H9 (cell line): Measurements from ENCODE around the gene SLX1B. TPM values are rescaled to one million over a fixed set of nuclear protein-coding genes. Genes with fewer than 3 reads are reported as not detected.
"Not testable (repeated sequence)": the region's sequence is repeated elsewhere in the genome, so short reads cannot be mapped to it uniquely, and the experiment has no call there.

Source experiments
- DNase-seq: peaks from one replicate; pipeline ENCODE4 v3.0.0-alpha.2; 2017
- H2AFZ ChIP-seq: one replicate; pipeline ENCODE4 v1.6.1; 2013; ENCODE audit warnings: mild to moderate bottlenecking, low read length, control low read depth, moderate library complexity
- H2AK5ac ChIP-seq: 2 replicates; pipeline ENCODE4 v1.6.1; 2013; ENCODE audit warnings: low read length, control low read depth, mixed read lengths; ENCODE audit not compliant: insufficient read length
- H2BK120ac ChIP-seq: one replicate; pipeline ENCODE4 v1.6.1; 2013; ENCODE audit warnings: low read depth, mild to moderate bottlenecking, low read length, control low read depth, inconsistent platforms; ENCODE audit not compliant: poor library complexity, severe bottlenecking
- H2BK12ac ChIP-seq: 2 replicates; pipeline ENCODE4 v1.6.1; 2013; ENCODE audit warnings: low read length, control low read depth, mixed read lengths, low read depth; ENCODE audit not compliant: insufficient read length
- H2BK15ac ChIP-seq: 2 replicates; pipeline ENCODE4 v1.6.1; 2013; ENCODE audit warnings: low read depth, low read length, control low read depth
- H2BK20ac ChIP-seq: one replicate; pipeline ENCODE4 v1.6.1; 2013; ENCODE audit warnings: low read depth, mild to moderate bottlenecking, low read length, control low read depth, inconsistent platforms; ENCODE audit not compliant: poor library complexity, severe bottlenecking
- H2BK5ac ChIP-seq: 2 replicates; pipeline ENCODE4 v1.6.1; 2013; ENCODE audit warnings: low read length, control low read depth, mixed read lengths; ENCODE audit not compliant: insufficient read length
- H3K14ac ChIP-seq: 2 replicates; pipeline ENCODE4 v1.6.1; 2013; ENCODE audit warnings: low read length, control low read depth; ENCODE audit not compliant: insufficient read depth
- H3K18ac ChIP-seq: 2 replicates; pipeline ENCODE4 v1.6.1; 2013; ENCODE audit warnings: low read depth, mild to moderate bottlenecking, mixed read lengths, low read length, control low read depth; ENCODE audit not compliant: insufficient read length
- H3K23ac ChIP-seq: 2 replicates; pipeline ENCODE4 v1.6.1; 2013; ENCODE audit warnings: low read length, control low read depth, mixed read lengths, low read depth; ENCODE audit not compliant: insufficient read length
- H3K23me2 ChIP-seq: 2 replicates; pipeline ENCODE4 v1.6.1; 2013; ENCODE audit warnings: low read depth, mild to moderate bottlenecking, mixed read lengths, low read length, control low read depth; ENCODE audit not compliant: insufficient read length, poor library complexity, severe bottlenecking
- H3K27ac ChIP-seq: 2 replicates; pipeline ENCODE4 v1.5.1; 2013; ENCODE audit warnings: low read length, control low read depth, mixed read lengths, low read depth; ENCODE audit not compliant: insufficient read length
- H3K27me3 ChIP-seq: 2 replicates; pipeline ENCODE4 v1.6.1; 2013; ENCODE audit warnings: low read length, control low read depth, inconsistent platforms; ENCODE audit not compliant: insufficient read depth
- H3K4ac ChIP-seq: 2 replicates; pipeline ENCODE4 v1.6.1; 2013; ENCODE audit warnings: low read depth, mild to moderate bottlenecking, control low read depth, inconsistent platforms, low read length, moderate library complexity
- H3K4me1 ChIP-seq: 2 replicates; pipeline ENCODE4 v1.6.1; 2013; ENCODE audit warnings: low read length, control low read depth, inconsistent platforms; ENCODE audit not compliant: insufficient read depth
- H3K4me2 ChIP-seq: 2 replicates; pipeline ENCODE4 v1.6.1; 2013; ENCODE audit warnings: low read length, control low read depth, mixed read lengths; ENCODE audit not compliant: insufficient read length, insufficient read depth
- H3K56ac ChIP-seq: 2 replicates; pipeline ENCODE4 v1.6.1; 2013; ENCODE audit warnings: low read depth, mild to moderate bottlenecking, mixed read lengths, low read length, control low read depth; ENCODE audit not compliant: insufficient read length
- H3K79me1 ChIP-seq: 2 replicates; pipeline ENCODE4 v1.6.1; 2013; ENCODE audit warnings: low read depth, mild to moderate bottlenecking, moderate library complexity, low read length, control low read depth, inconsistent platforms; ENCODE audit not compliant: insufficient read depth, poor library complexity, severe bottlenecking
- H3K79me2 ChIP-seq: 2 replicates; pipeline ENCODE4 v1.6.1; 2013; ENCODE audit warnings: low read length, control low read depth, inconsistent platforms; ENCODE audit not compliant: insufficient read depth
- H3K9ac ChIP-seq: 2 replicates; pipeline ENCODE4 v1.6.1; 2013; ENCODE audit warnings: low read length, control low read depth, mixed read lengths; ENCODE audit not compliant: insufficient read length; ENCODE audit errors: extremely low read depth
- H3K9me3 ChIP-seq: one replicate; pipeline ENCODE4 v1.6.1; 2013; ENCODE audit warnings: low read depth, low read length, inconsistent platforms; ENCODE audit not compliant: control insufficient read depth
- H3T11ph ChIP-seq: one replicate; pipeline ENCODE4 v1.6.1; 2013; ENCODE audit warnings: mild to moderate bottlenecking, low read length, control low read depth, inconsistent platforms
- H4K20me1 ChIP-seq: one replicate; pipeline ENCODE4 v1.6.1; 2013; ENCODE audit not compliant: control insufficient read depth, insufficient read length, insufficient read depth
- H4K5ac ChIP-seq: 2 replicates; pipeline ENCODE4 v1.6.1; 2013; ENCODE audit warnings: low read depth, mild to moderate bottlenecking, mixed read lengths, low read length, control low read depth; ENCODE audit not compliant: insufficient read length
- H4K8ac ChIP-seq: replicated peaks from 2 replicates; pipeline ENCODE4 v1.6.1; 2013; ENCODE audit warnings: low read length, control low read depth, mixed read lengths, low read depth; ENCODE audit not compliant: insufficient read length
- H4K91ac ChIP-seq: 2 replicates; pipeline ENCODE4 v1.6.1; 2013; ENCODE audit warnings: low read depth, mild to moderate bottlenecking, moderate library complexity, mixed read lengths, low read length, control low read depth; ENCODE audit not compliant: insufficient read length
- H3K27ac Mint-ChIP-seq, 3 experiments: 2 replicates in 2 of 3; 3 replicates in 1 of 3; pipeline ENCODE4 v1.8.0; 2020 to 2021; ENCODE audit warnings: mixed read lengths in 3 of 3, mild to moderate bottlenecking in 1 of 3, moderate library complexity in 1 of 3
- H3K27me3 Mint-ChIP-seq: 2 replicates; pipeline ENCODE4 v1.8.0; 2021; ENCODE audit warnings: low read depth, mild to moderate bottlenecking, moderate library complexity, mixed read lengths
- H3K36me3 Mint-ChIP-seq, 3 experiments: 2 replicates in 2 of 3; 3 replicates in 1 of 3; pipeline ENCODE4 v1.8.0; 2020 to 2021; ENCODE audit warnings: low read depth in 3 of 3, mixed read lengths in 3 of 3; ENCODE audit not compliant: insufficient read depth in 1 of 3
- H3K4me1 Mint-ChIP-seq, 2 experiments: 2 replicates each; pipeline ENCODE4 v1.8.0; 2020; ENCODE audit warnings: mixed read lengths in 2 of 2
- H3K4me3 Mint-ChIP-seq, 2 experiments: 2 replicates in 1 of 2; 3 replicates in 1 of 2; pipeline ENCODE4 v1.8.0; 2020 to 2021; ENCODE audit warnings: mild to moderate bottlenecking in 2 of 2, mixed read lengths in 2 of 2, moderate library complexity in 1 of 2
- H3K9me3 Mint-ChIP-seq, 2 experiments: 2 replicates in 1 of 2; 3 replicates in 1 of 2; pipeline ENCODE4 v1.8.0; 2020; ENCODE audit warnings: mild to moderate bottlenecking in 2 of 2, mixed read lengths in 2 of 2, moderate library complexity in 1 of 2
- WGBS: extraction: QIAGEN DNeasy Blood & Tissue Kit; methylation state at CpG from one replicate; pipeline ENCODE4 v1.1.7; 2013; ENCODE audit warnings: missing lambda C conversion rate, low lambda C conversion rate, mixed read lengths; ENCODE audit not compliant: insufficient read length; ENCODE audit errors: extremely low coverage; 5-methylcytosine and 5-hydroxymethylcytosine counted together
- total RNA-seq: library from RNA; stranded (reverse); gene quantifications from 2 replicates; pipeline ENCODE4 v1.2.1, GENCODE V29; 2021

The SLX1B gene
- total RNA-seq, 1 experiment from 2014 or later: 78.1 TPM

DNA sequence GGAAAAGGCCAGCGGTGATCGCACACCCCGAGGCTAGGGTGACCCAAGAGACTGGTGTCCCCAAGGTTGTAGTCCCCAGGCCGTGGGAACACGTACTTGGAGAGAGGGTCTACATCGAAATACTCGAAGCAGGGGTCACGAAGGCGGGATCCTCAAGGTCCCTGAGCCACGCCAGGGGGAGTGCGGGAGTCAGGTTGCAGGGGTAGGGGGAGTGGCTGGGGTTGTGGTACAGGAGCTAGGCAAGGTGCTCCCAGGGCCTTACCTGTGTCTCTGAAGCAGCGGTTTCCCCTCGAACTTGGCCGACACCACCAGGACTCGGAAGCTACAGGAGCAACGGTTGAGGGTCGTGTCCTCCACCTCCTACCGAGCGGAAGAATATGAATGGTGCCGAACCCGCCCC is 579 bp upstream of the SLX1B start:
- not testable (repeated sequence) for H2AK5ac ChIP-seq, H3K27me3 ChIP-seq, H2BK120ac ChIP-seq, H2BK5ac ChIP-seq, H3K4me1 ChIP-seq, H3T11ph ChIP-seq, H3K4me2 ChIP-seq, H3K9me3 ChIP-seq, H3K23ac ChIP-seq, H3K27ac ChIP-seq, H4K5ac ChIP-seq, H3K4me1 Mint-ChIP-seq, H2AFZ ChIP-seq, H3K18ac ChIP-seq, H3K36me3 Mint-ChIP-seq, H4K8ac ChIP-seq, H4K91ac ChIP-seq, H2BK15ac ChIP-seq, DNase-seq, H2BK20ac ChIP-seq, H3K27ac Mint-ChIP-seq, H3K23me2 ChIP-seq, H3K4me3 Mint-ChIP-seq, H3K56ac ChIP-seq, H3K9me3 Mint-ChIP-seq, H3K9ac ChIP-seq, H3K4ac ChIP-seq, H3K27me3 Mint-ChIP-seq, H2BK12ac ChIP-seq, H3K79me2 ChIP-seq, H3K79me1 ChIP-seq, H3K14ac ChIP-seq, H4K20me1 ChIP-seq
- WGBS: no CpG with 5 or more reads among the region's 21 CpGs

DNA sequence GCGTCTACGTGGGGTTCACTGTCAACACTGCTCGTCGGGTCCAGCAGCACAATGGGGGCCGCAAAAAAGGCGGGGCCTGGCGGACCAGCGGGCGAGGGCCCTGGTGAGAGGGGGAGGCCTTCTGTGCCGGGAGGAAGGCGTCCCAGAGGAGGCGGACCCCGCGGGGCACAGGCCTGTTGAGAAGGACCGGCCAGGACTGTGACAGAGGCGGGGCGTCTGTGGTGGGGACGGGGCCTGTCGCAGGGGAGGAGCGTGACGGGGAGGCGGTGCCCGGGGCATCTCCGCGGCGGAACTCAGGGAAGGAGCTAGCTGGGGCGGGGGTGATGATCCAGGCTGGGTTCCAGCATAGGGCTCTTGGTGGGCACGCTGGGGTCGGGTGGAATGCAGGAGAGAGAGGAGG is 495 bp downstream of the SLX1B start:
- no CpG with 5 or more reads among the region's 29 CpGs for WGBS
- not testable (repeated sequence) for H3K4me1 Mint-ChIP-seq, H3K4me1 ChIP-seq, H2BK120ac ChIP-seq, H3K79me1 ChIP-seq, H3K36me3 Mint-ChIP-seq, H3K18ac ChIP-seq, H4K5ac ChIP-seq, H2BK20ac ChIP-seq, H3K23me2 ChIP-seq, H3K27me3 ChIP-seq, H3K4ac ChIP-seq, H3K4me3 Mint-ChIP-seq, H3K27me3 Mint-ChIP-seq, H4K8ac ChIP-seq, H2BK5ac ChIP-seq, H3K23ac ChIP-seq, H4K20me1 ChIP-seq, DNase-seq, H3K9ac ChIP-seq, H2AFZ ChIP-seq, H3K27ac Mint-ChIP-seq, H4K91ac ChIP-seq, H3T11ph ChIP-seq, H3K79me2 ChIP-seq, H2BK15ac ChIP-seq, H3K4me2 ChIP-seq, H2AK5ac ChIP-seq, H2BK12ac ChIP-seq, H3K56ac ChIP-seq, H3K27ac ChIP-seq, H3K14ac ChIP-seq, H3K9me3 Mint-ChIP-seq, H3K9me3 ChIP-seq
